ENCODE results near the gene SAMD5. TPM values are rescaled to one million over a fixed set of nuclear protein-coding genes. Genes with fewer than 3 reads are reported as not detected.

SAMD5 gene
- total and polyA plus RNA-seq, 2 experiments from 2014 or later = 0.03 TPM; not detected in 1

GRCh38 chr6:147569788-147570187 is 61.3 kb downstream of the SAMD5 start (continued):
- TF ChIP-seq ZNF462 (CRISPR knock-in tag; IDR thresholded peaks at IDR 0.05) (no peak), POLR2AphosphoS5 (IDR thresholded peaks at IDR 0.05; ENCODE audit: low read depth) (no peak), NANOG (IDR thresholded peaks at IDR 0.05; ENCODE audit: borderline replicate concordance) (no peak), ETS1 (IDR thresholded peaks at IDR 0.05) (no peak), ZNF114 (CRISPR knock-in tag; IDR thresholded peaks at IDR 0.05) (no peak), CTCF (conservative IDR thresholded peaks at IDR 0.05; ENCODE audit: low read depth in 2 of 2) (no peak), CREB1 (CRISPR knock-in tag; IDR thresholded peaks at IDR 0.05; ENCODE audit: low read depth) (no peak), EZH2phosphoT487 (IDR thresholded peaks at IDR 0.05; ENCODE audit: unreplicated experiment) (no peak), JUNB (IDR thresholded peaks at IDR 0.05; ENCODE audit: unreplicated experiment) (no peak), EZH2 (IDR thresholded peaks at IDR 0.05; ENCODE audit: low read depth, unreplicated experiment) (no peak)

Measured in GM23338 (cell line).